ENCODE data around the gene MRPL54.

MRPL54 gene

DNA sequence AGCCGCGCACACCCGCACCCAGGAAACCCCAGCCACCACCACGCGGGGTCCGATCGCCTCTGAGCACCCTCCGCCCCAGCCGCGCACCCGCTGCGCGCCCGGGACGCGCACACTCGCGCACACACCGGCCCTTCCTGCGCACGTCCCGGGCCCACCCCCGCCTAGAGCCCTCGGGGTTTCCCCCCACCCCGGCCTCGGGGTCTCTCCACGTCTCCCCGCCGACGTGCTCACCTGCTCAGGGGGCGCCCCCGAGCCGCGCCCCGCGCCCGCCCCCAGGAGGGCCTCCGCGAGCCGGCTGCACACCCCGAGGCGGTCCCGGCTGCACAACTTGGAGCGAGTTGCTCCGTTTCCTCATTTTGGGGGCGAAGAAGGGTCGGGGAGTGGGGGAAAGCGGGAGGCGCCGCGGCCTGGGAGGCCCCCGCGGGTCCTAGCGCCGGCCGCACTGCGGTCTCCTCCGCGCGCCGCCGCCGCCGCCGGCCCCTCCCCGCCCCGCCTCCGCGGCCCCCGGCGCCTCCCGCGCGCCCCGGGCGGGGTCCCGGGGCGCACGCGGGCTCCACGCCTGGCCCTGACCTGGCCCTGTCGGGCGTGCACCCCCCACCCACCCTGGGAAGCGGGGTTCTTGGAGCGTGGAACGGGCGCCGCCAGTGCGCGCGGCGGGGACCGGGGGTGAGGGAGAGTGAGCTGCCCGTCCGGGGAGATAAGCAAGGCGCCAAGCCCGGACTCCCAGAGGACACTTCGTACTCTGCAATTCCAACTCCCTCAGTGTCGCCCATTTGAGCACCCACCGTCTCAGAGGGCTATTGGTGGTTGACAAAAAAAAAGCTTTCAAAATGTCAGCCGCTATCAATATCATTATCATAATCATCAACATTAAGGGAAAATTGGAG, 23.7 kb downstream of the MRPL54 start, which contains the start of gene MATK:
Gene MATK (minus strand): TSS at position 444 of the 887 bp plus-strand sequence. CDS start 1,246 bp downstream, outside the sequence.
- ChIA-PET CTCF (no interaction called here), POLR2A (interaction anchor here (1.1 kb wide), 1 partner anchor 23 kb away, joined by 9 read pairs; the partner anchor contains the start of gene MRPL54)
- DNase-seq (ENCODE audit: extremely low spot score), result peak; percentile 65
- TF ChIP-seq SUZ12 (IDR thresholded peaks at IDR 0.05) (no peak), CTBP1 (IDR thresholded peaks at IDR 0.05; ENCODE audit: borderline replicate concordance) (no peak), FOXA1 (IDR thresholded peaks at IDR 0.05) (no peak), FOXM1 (IDR thresholded peaks at IDR 0.05; ENCODE audit: borderline replicate concordance) (0 out of 2 replicates have a peak, but pooled peaks have one; percentile 6), NFRKB (IDR thresholded peaks at IDR 0.05) (no peak)

GRCh38 chr19:3788996-3789778, 26.7 kb downstream of the MRPL54 start:
- CTCF ChIA-PET, result interaction anchor here (1.2 kb wide), 1 partner anchor 33 kb away, joined by 4 read pairs; no protein-coding TSS in a partner anchor
- no peak for DNase-seq (ENCODE audit: extremely low spot score)
- POLR2A ChIA-PET, result interaction anchor here (2.2 kb wide), 1 partner anchor 27 kb away, joined by 8 read pairs; the partner anchor contains the start of gene MRPL54
- TF ChIP-seq SUZ12 (IDR thresholded peaks at IDR 0.05), result no peak
- no peak for TF ChIP-seq L3MBTL2 (conservative IDR thresholded peaks at IDR 0.05)
- TF ChIP-seq LEF1 (IDR thresholded peaks at IDR 0.05; ENCODE audit: borderline replicate concordance), result no peak
- TF ChIP-seq HDGF (IDR thresholded peaks at IDR 0.05; ENCODE audit: borderline replicate concordance), result no peak
- TF ChIP-seq SP1 (IDR thresholded peaks at IDR 0.05), result no peak
- no peak for TF ChIP-seq ELF4 (IDR thresholded peaks at IDR 0.05)
- no peak for TF ChIP-seq FOXM1 (IDR thresholded peaks at IDR 0.05; ENCODE audit: borderline replicate concordance)
- TF ChIP-seq, protein P1, sequence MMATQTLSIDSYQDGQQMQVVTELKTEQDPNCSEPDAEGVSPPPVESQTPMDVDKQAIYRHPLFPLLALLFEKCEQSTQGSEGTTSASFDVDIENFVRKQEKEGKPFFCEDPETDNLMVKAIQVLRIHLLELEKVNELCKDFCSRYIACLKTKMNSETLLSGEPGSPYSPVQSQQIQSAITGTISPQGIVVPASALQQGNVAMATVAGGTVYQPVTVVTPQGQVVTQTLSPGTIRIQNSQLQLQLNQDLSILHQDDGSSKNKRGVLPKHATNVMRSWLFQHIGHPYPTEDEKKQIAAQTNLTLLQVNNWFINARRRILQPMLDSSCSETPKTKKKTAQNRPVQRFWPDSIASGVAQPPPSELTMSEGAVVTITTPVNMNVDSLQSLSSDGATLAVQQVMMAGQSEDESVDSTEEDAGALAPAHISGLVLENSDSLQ (IDR thresholded peaks at IDR 0.05), result no peak
- no peak for TF ChIP-seq ZNF384 (IDR thresholded peaks at IDR 0.05)
- no peak for TF ChIP-seq BHLHE40 (IDR thresholded peaks at IDR 0.05; ENCODE audit: borderline replicate concordance)
- TF ChIP-seq FOXK2 (IDR thresholded peaks at IDR 0.05), result no peak
- no peak for TF ChIP-seq CTBP1 (IDR thresholded peaks at IDR 0.05; ENCODE audit: borderline replicate concordance)
- TF ChIP-seq NFRKB (IDR thresholded peaks at IDR 0.05), result no peak
- no peak for TF ChIP-seq TARDBP (IDR thresholded peaks at IDR 0.05)
- no peak for TF ChIP-seq ARNT (IDR thresholded peaks at IDR 0.05)
- no peak for TF ChIP-seq FOXA1 (IDR thresholded peaks at IDR 0.05)

- ChIA-PET POLR2A (interaction anchor here (2.2 kb wide), 1 partner anchor 28 kb away, joined by 8 read pairs; the partner anchor contains the start of gene MRPL54), CTCF (interaction anchor here (1.2 kb wide), 1 partner anchor 32 kb away, joined by 4 read pairs; no protein-coding TSS in a partner anchor)
- no peak for TF ChIP-seq BHLHE40 (IDR thresholded peaks at IDR 0.05; ENCODE audit: borderline replicate concordance)
- TF ChIP-seq SP1 (IDR thresholded peaks at IDR 0.05), result no peak
- no peak for TF ChIP-seq L3MBTL2 (conservative IDR thresholded peaks at IDR 0.05)
- no peak for TF ChIP-seq ARNT (IDR thresholded peaks at IDR 0.05)
- no peak for TF ChIP-seq TARDBP (IDR thresholded peaks at IDR 0.05)
- TF ChIP-seq NFRKB (IDR thresholded peaks at IDR 0.05), result no peak
- no peak for TF ChIP-seq SUZ12 (IDR thresholded peaks at IDR 0.05)
- TF ChIP-seq, protein P1 (IDR thresholded peaks at IDR 0.05), result no peak
- no peak for TF ChIP-seq ELF4 (IDR thresholded peaks at IDR 0.05)
- no peak for TF ChIP-seq ZNF384 (IDR thresholded peaks at IDR 0.05)
- no peak for TF ChIP-seq FOXA1 (IDR thresholded peaks at IDR 0.05)
- no peak for DNase-seq (ENCODE audit: extremely low spot score)
Observed at GRCh38 chr19:3790209-3790734, 27.8 kb downstream of the MRPL54 start.

- TF ChIP-seq NFRKB (IDR thresholded peaks at IDR 0.05) (no peak), LEF1 (IDR thresholded peaks at IDR 0.05; ENCODE audit: borderline replicate concordance) (no peak), ARNT (IDR thresholded peaks at IDR 0.05) (no peak), BHLHE40 (IDR thresholded peaks at IDR 0.05; ENCODE audit: borderline replicate concordance) (no peak), L3MBTL2 (conservative IDR thresholded peaks at IDR 0.05) (no peak), FOXM1 (IDR thresholded peaks at IDR 0.05; ENCODE audit: borderline replicate concordance) (no peak), HDGF (IDR thresholded peaks at IDR 0.05; ENCODE audit: borderline replicate concordance) (no peak), ZNF384 (IDR thresholded peaks at IDR 0.05) (no peak), CTBP1 (IDR thresholded peaks at IDR 0.05; ENCODE audit: borderline replicate concordance) (no peak), ELF4 (IDR thresholded peaks at IDR 0.05) (no peak), FOXK2 (IDR thresholded peaks at IDR 0.05) (no peak), TARDBP (IDR thresholded peaks at IDR 0.05) (no peak), FOXA1 (IDR thresholded peaks at IDR 0.05) (no peak), SP1 (IDR thresholded peaks at IDR 0.05) (no peak), SUZ12 (IDR thresholded peaks at IDR 0.05) (no peak)
- TF ChIP-seq, protein P1 (IDR thresholded peaks at IDR 0.05), result no peak
- ChIA-PET POLR2A (interaction anchor here (2.2 kb wide), 1 partner anchor 28 kb away, joined by 8 read pairs; the partner anchor contains the start of gene MRPL54), CTCF (no interaction called here)
- DNase-seq (ENCODE audit: extremely low spot score), result no peak
Observed at GRCh38 chr19:3790941-3791340, 28.5 kb downstream of the MRPL54 start.

- TF ChIP-seq TARDBP (IDR thresholded peaks at IDR 0.05) (no peak), BHLHE40 (IDR thresholded peaks at IDR 0.05; ENCODE audit: borderline replicate concordance) (no peak), FOXK2 (IDR thresholded peaks at IDR 0.05) (no peak), ZNF384 (IDR thresholded peaks at IDR 0.05) (0 out of 2 replicates have a peak, but pooled peaks have one; percentile 6), ARNT (IDR thresholded peaks at IDR 0.05) (no peak)
- POLR2A ChIA-PET, result no interaction called here
- CTCF ChIA-PET, result interaction anchor here (0.6 kb wide), 1 partner anchor 8 kb away, joined by 7 read pairs; no protein-coding TSS in a partner anchor
- no peak for DNase-seq (ENCODE audit: extremely low spot score)
Observed at GRCh38 chr19:3792114-3792513, 29.6 kb downstream of the MRPL54 start.
